A673 (cell line): ENCODE data around the gene ZNF337.
"Not testable (repeated sequence)": the region's sequence is repeated elsewhere in the genome, so short reads cannot be mapped to it uniquely, and the experiment has no call there.

ENCODE experiments used
- CTCF ChIP-seq: fragments of 300-800, 200-600 bp; sonication (generic); conservative IDR thresholded peaks from 2 replicates; pipeline ENCODE4 v1.5.1; 2017; ENCODE audit warnings: low read depth, mild to moderate bottlenecking, antibody characterized with exemption, low read length, moderate library complexity, mixed read lengths
- EZH2 ChIP-seq: fragments of 200-600 bp; sonication (generic); IDR thresholded peaks from 2 replicates; pipeline ENCODE4 v1.6.1; 2017; ENCODE audit warnings: borderline replicate concordance, low read depth, mild to moderate bottlenecking, mixed read lengths, antibody characterized with exemption, low read length; ENCODE audit not compliant: poor library complexity, severe bottlenecking

- TF ChIP-seq CTCF, EZH2: not testable (repeated sequence)
These were observed 22.5 kb upstream of the ZNF337 start for GRCh38 chr20:25718896-25719809.
